Measurements from ENCODE around the gene NKG7. TPM values are rescaled to one million over a fixed set of nuclear protein-coding genes. Genes with fewer than 3 reads are reported as not detected.

NKG7 gene
- total RNA-seq, 3 donors from 2014 or later = 2.1 TPM; not detected in 2

DNA sequence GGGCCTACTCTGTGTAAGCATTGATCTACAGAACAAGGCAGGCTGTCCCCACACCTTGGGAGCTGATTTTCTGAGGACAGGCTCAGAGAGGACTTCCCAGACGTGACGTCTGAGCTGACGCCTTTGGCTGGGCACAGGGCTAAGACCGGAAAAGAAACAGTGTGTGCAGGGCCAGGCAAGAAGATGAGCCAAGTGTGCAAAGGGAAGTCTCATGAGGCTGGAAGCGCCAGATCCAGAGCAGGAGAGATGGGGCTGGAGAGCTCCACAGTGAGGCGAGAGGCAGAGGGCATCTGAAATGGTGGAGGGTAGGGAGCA lies 48.3 kb downstream of the NKG7 start:
- Histone ChIP-seq H3K4me3 (no peak overlapping the region), H3K4me1 (peaks cover 0 to 8% of the 10 kb centered on the region in 2 donors), H3K9me3 (no peaks in the 10 kb centered on the region), H3K36me3 (no peaks in the 10 kb centered on the region), H3K27me3 (peaks cover 6 to 65% of the 10 kb centered on the region in 2 donors), H3K27ac (no peak overlapping the region)
- DNase-seq (ENCODE audit: low spot score in 2 of 2) = no peak
- intact Hi-C loops (cut with DNase I; ENCODE audit: low total_unique reads) = no loop called here
- no peak for TF ChIP-seq CTCF (IDR thresholded peaks at IDR 0.05)
- TF ChIP-seq POLR2A (IDR thresholded peaks at IDR 0.05) = no peak
- TF ChIP-seq POLR2AphosphoS5 (IDR thresholded peaks at IDR 0.05) = no peak

GRCh38 chr19:51323481-51324166 lies 48.8 kb downstream of the NKG7 start:
- H3K27ac ChIP-seq = no peak overlapping the region
- H3K4me3 ChIP-seq = no peak overlapping the region
- DNase-seq (ENCODE audit: low spot score in 2 of 2) = no peak
- intact Hi-C loops (cut with DNase I; ENCODE audit: low total_unique reads) = no loop called here
- H3K4me1 ChIP-seq = peaks cover 0 to 8% of the 10 kb centered on the region in 2 donors
- H3K9me3 ChIP-seq = no peaks in the 10 kb centered on the region
- no peaks in the 10 kb centered on the region for H3K36me3 ChIP-seq
- H3K27me3 ChIP-seq = peaks cover 5 to 60% of the 10 kb centered on the region in 2 donors
- TF ChIP-seq POLR2A (IDR thresholded peaks at IDR 0.05) (no peak), POLR2AphosphoS5 (IDR thresholded peaks at IDR 0.05) (no peak), CTCF (IDR thresholded peaks at IDR 0.05) (no peak)

DNA sequence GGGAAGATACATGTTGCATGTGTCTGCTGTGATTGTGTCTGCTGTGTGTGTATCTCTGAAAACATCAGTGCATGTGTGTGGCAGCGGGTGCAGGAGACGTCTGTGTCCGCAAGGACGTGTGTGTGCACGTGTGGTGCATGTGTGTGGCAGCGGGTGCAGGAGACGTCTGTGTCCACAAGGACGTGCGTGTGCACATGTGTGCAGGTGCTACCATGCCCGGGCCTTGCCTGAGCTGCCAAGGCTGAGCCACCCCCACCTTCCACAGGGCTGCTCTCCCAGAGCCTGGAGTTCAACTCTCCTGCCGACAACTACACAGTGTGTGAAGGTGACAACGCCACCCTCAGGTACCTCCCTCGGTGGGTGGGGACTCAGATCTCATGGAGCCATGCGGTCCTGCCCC lies 50.7 kb downstream of the NKG7 start:
- no peaks in the 10 kb centered on the region for H3K4me1 ChIP-seq
- TF ChIP-seq POLR2AphosphoS5 (IDR thresholded peaks at IDR 0.05) = no peak
- TF ChIP-seq POLR2A (IDR thresholded peaks at IDR 0.05) = no peak
- TF ChIP-seq CTCF (IDR thresholded peaks at IDR 0.05) = no peak
- no peak overlapping the region for H3K4me3 ChIP-seq
- H3K36me3 ChIP-seq = no peaks in the 10 kb centered on the region
- intact Hi-C loops (cut with DNase I; ENCODE audit: low total_unique reads) = no loop called here
- no peak overlapping the region for H3K27ac ChIP-seq
- H3K9me3 ChIP-seq = no peaks in the 10 kb centered on the region
- peaks cover 0 to 56% of the 10 kb centered on the region in 2 donors for H3K27me3 ChIP-seq
- no peak for DNase-seq (ENCODE audit: low spot score in 2 of 2)

Other genes with a start within 250 kb of the NKG7 start
- gene SIGLEC9, start 247.7 kb downstream of the NKG7 start, total RNA-seq = 1 to 10 TPM; 3.4 to 7.0 (median 4.3) TPM
- 1 to 10 TPM in 2 of 3 donors, under 1 TPM in 1; 0.98 to 3.2 (median 1.8) TPM for gene SIGLEC7, start 230.4 kb downstream of the NKG7 start, total RNA-seq
- 10 to 100 TPM in 1 of 3 donors, 1 to 10 TPM in 2; 2.9 to 17.1 (median 6.3) TPM for gene CD33, start 147.6 kb downstream of the NKG7 start, total RNA-seq
- not detected for gene SIGLECL1, start 121.6 kb downstream of the NKG7 start, total RNA-seq
- gene IGLON5, start 61.0 kb downstream of the NKG7 start, total RNA-seq = under 1 TPM in 1 of 3 donors, not detected in 2; 0.66 TPM
- gene VSIG10L, start 30.5 kb downstream of the NKG7 start, total RNA-seq = 1 to 10 TPM; 1.3 to 1.8 (median 1.8) TPM
- gene ETFB, start 6.3 kb downstream of the NKG7 start, total RNA-seq = 100 to 1,000 TPM in 1 of 3 donors, 10 to 100 TPM in 2; 60.7 to 214 (median 88.5) TPM
- not detected for gene CLDND2, start 3.7 kb downstream of the NKG7 start, total RNA-seq
- not detected for gene LIM2, start 15.3 kb upstream of the NKG7 start, total RNA-seq
- not detected for gene C19orf84, start 17.9 kb upstream of the NKG7 start, total RNA-seq
- 10 to 100 TPM in 2 of 3 donors, 1 to 10 TPM in 1; 1.8 to 17.0 (median 10.2) TPM for gene SIGLEC10, start 45.0 kb upstream of the NKG7 start, total RNA-seq
- gene SIGLEC8, start 85.8 kb upstream of the NKG7 start, total RNA-seq = 1 to 10 TPM in 2 of 3 donors, under 1 TPM in 1; 0.80 to 8.6 (median 2.3) TPM
- gene CEACAM18, start 105.9 kb upstream of the NKG7 start, total RNA-seq = not detected
- 1 to 10 TPM in 1 of 3 donors, not detected in 2; 1.8 TPM for gene SIGLEC12, start 129.1 kb upstream of the NKG7 start, total RNA-seq
- gene SIGLEC6, start 159.0 kb upstream of the NKG7 start, total RNA-seq = 1 to 10 TPM in 1 of 3 donors, under 1 TPM in 1, not detected in 1; 0.73 to 4.8 TPM
- 10 to 100 TPM in 1 of 3 donors, 1 to 10 TPM in 2; 4.3 to 12.1 (median 8.9) TPM for gene ZNF175, start 198.6 kb upstream of the NKG7 start, total RNA-seq

Data from breast epithelium (tissue), 4 donors.